Neural cell (in vitro differentiated cells): Measurements from ENCODE around the gene ALDH16A1. TPM values are rescaled to one million over a fixed set of nuclear protein-coding genes. Genes with fewer than 3 reads are reported as not detected.

Experiments used
- H2AFZ ChIP-seq: fragments of 200-600, 300-800 bp; sonication (generic), shearing (Covaris generic); 2 replicates; pipeline ENCODE4 v1.6.0; 2014; ENCODE audit warnings: low read depth, mild to moderate bottlenecking, antibody characterized with exemption, low read length, moderate library complexity
- H3F3A ChIP-seq: fragments of 200-600 bp; shearing (Covaris generic); 2 replicates; pipeline ENCODE4 v1.6.1; 2016; ENCODE audit warnings: mild to moderate bottlenecking, moderate library complexity, mixed read lengths, antibody characterized with exemption, low read length; ENCODE audit not compliant: insufficient read depth, poor library complexity, severe bottlenecking
- H3K27ac ChIP-seq: fragments of 200-600, 300-800 bp; sonication (generic), shearing (Covaris generic); 2 replicates; pipeline ENCODE4 v1.5.1; 2014; ENCODE audit warnings: mild to moderate bottlenecking, low read length, moderate library complexity
- H3K27me3 ChIP-seq: fragments of 300-800, 200-600 bp; sonication (generic), shearing (Covaris generic); 2 replicates; pipeline ENCODE4 v1.6.0; 2014; ENCODE audit warnings: mild to moderate bottlenecking, low read depth, low read length, moderate library complexity; ENCODE audit not compliant: insufficient read depth
- H3K36me3 ChIP-seq: fragments of 300-800, 200-600 bp; sonication (generic), shearing (Covaris generic); 2 replicates; pipeline ENCODE4 v1.5.1; 2014; ENCODE audit warnings: mild to moderate bottlenecking, antibody characterized with exemption, low read length, moderate library complexity; ENCODE audit not compliant: insufficient read depth
- H3K4me2 ChIP-seq: fragments of 300-800, 200-600 bp; sonication (generic), shearing (Covaris generic); 2 replicates; pipeline ENCODE4 v1.6.0; 2014; ENCODE audit warnings: mild to moderate bottlenecking, low read length
- H3K4me3 ChIP-seq: fragments of 300-800, 200-600 bp; sonication (generic), shearing (Covaris generic); 2 replicates; pipeline ENCODE4 v1.5.1; 2014; ENCODE audit warnings: mild to moderate bottlenecking, low read length, moderate library complexity
- H3K79me2 ChIP-seq: fragments of 200-600 bp; shearing (Covaris generic); replicated peaks from 2 replicates; pipeline ENCODE4 v1.6.0; 2014; ENCODE audit warnings: mild to moderate bottlenecking, low read length, moderate library complexity; ENCODE audit not compliant: insufficient read depth
- H3K9ac ChIP-seq: fragments of 300-800, 200-600 bp; sonication (generic), shearing (Covaris generic); 2 replicates; pipeline ENCODE4 v1.6.1; 2016; ENCODE audit warnings: mild to moderate bottlenecking, low read length, mixed read lengths
- H3K9me2 ChIP-seq: fragments of 200-600 bp; shearing (Covaris generic); 2 replicates; pipeline ENCODE4 v1.6.1; 2016; ENCODE audit warnings: mild to moderate bottlenecking, low read length, mixed read lengths; ENCODE audit not compliant: insufficient read depth
- H3K9me3 ChIP-seq: fragments of 200-600, 300-800 bp; sonication (generic), shearing (Covaris generic); 2 replicates; pipeline ENCODE4 v1.6.1; 2016; ENCODE audit warnings: mild to moderate bottlenecking, mixed run types, low read length, moderate library complexity, mixed read lengths
- H4K20me1 ChIP-seq: fragments of 200-600 bp; shearing (Covaris generic); 2 replicates; pipeline ENCODE4 v1.6.1; 2016; ENCODE audit warnings: mild to moderate bottlenecking, mixed run types; ENCODE audit not compliant: insufficient read depth
- CTCF ChIP-seq: fragments of 450-650 bp; IDR thresholded peaks from 2 replicates; pipeline ENCODE4 v1.5.1; 2014; ENCODE audit warnings: antibody characterized with exemption, mild to moderate bottlenecking, moderate library complexity; ENCODE audit not compliant: poor library complexity, severe bottlenecking
- EP300 ChIP-seq: fragments of 450-650 bp; conservative IDR thresholded peaks from 2 replicates; pipeline ENCODE4 v1.6.1; 2014; ENCODE audit warnings: antibody characterized with exemption, mild to moderate bottlenecking, moderate library complexity; ENCODE audit not compliant: poor library complexity, severe bottlenecking
- EZH2 ChIP-seq: fragments of 200-600, 300-800 bp; shearing (Covaris generic), sonication (generic); IDR thresholded peaks from 2 replicates; pipeline ENCODE4 v1.6.1; 2014; ENCODE audit warnings: antibody characterized with exemption, low read length, borderline replicate concordance, mild to moderate bottlenecking; ENCODE audit not compliant: insufficient read depth, poor library complexity, severe bottlenecking
- MXI1 ChIP-seq: fragments of 450-650 bp; conservative IDR thresholded peaks from 2 replicates; pipeline ENCODE4 v1.6.1; 2014; ENCODE audit warnings: antibody characterized with exemption, mild to moderate bottlenecking; ENCODE audit not compliant: poor library complexity, severe bottlenecking
- POLR2AphosphoS5 ChIP-seq: IDR thresholded peaks from 2 replicates; pipeline ENCODE4 v1.6.1; 2012
- RAD21 ChIP-seq: fragments of 450-650 bp; conservative IDR thresholded peaks from 2 replicates; pipeline ENCODE4 v1.6.1; 2014; ENCODE audit warnings: antibody characterized with exemption, mild to moderate bottlenecking, moderate library complexity
- SMC3 ChIP-seq: fragments of 450-650 bp; conservative IDR thresholded peaks from 2 replicates; pipeline ENCODE4 v1.6.1; 2014; ENCODE audit warnings: antibody characterized with exemption, mild to moderate bottlenecking, moderate library complexity; ENCODE audit not compliant: poor library complexity
- TAF1 ChIP-seq: IDR thresholded peaks from 2 replicates; pipeline ENCODE4 v1.6.1; 2012; ENCODE audit warnings: low read depth
- polyA plus RNA-seq: library from polyadenylated mRNA; depleted of rRNA; stranded (reverse); fragments of >200 nt; gene quantifications from 2 replicates; pipeline ENCODE4 v1.2.3, GENCODE V29; 2014
- TF ChIP-seq, protein P1 (sequence below): IDR thresholded peaks from 2 replicates; pipeline ENCODE4 v1.6.1; 2012; ENCODE audit warnings: borderline replicate concordance

ALDH16A1 gene
- polyA plus RNA-seq, 1 donor from 2014 or later: 13.5 TPM

DNA sequence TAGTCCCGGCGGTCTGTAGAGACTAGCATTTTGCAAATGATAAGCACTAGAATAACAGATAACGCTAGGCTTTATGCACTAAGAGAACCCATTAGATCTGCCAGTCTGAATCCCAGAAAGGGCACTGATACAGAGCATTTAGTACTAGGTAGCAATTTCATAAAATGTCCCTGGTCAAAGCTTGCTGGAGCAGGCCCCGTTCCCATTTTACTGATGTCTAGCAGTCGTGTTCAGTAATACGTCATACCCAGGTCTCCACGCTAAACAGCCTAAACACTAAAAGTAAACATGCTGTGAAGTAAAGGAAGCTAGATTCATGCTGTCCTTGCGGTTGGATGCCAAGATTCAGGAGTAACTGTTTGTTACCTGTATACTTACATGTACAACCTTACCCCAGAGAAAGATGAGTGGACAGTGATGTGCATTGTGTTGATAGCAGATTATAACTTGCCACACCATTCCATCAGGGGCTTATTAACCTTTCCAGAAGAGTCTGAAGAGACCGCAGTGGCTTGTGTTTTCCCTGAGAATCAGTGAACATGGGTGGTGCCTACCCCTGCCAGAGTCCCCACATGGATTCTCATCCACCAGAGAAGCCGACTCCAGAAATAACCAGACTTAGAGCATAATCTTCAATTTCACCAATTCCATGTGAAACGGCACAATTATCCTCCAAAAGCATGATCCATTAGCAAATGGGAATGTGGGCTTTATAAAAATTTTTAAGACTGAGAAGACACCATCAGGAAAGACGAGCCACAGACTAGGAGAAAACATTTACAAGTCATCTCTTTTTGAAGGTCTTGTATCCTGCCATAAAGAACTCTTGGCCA is 39.8 kb downstream of the ALDH16A1 start:
- no peaks in the 10 kb centered on the region for H3K9me3 ChIP-seq
- no peak overlapping the region for H3K9ac ChIP-seq
- TF ChIP-seq EZH2: no peak
- no peak for TF ChIP-seq SMC3
- no peak for TF ChIP-seq TAF1
- peaks cover 40% of the 10 kb centered on the region for H3K79me2 ChIP-seq
- peaks cover 11% of the 10 kb centered on the region for H4K20me1 ChIP-seq
- H3K4me2 ChIP-seq: no peak overlapping the region
- H3K27ac ChIP-seq: no peak overlapping the region
- H3F3A ChIP-seq: no peaks in the 10 kb centered on the region
- H2AFZ ChIP-seq: no peak overlapping the region
- H3K27me3 ChIP-seq: no peaks in the 10 kb centered on the region
- H3K4me3 ChIP-seq: no peak overlapping the region
- H3K9me2 ChIP-seq: no peaks in the 10 kb centered on the region
- peaks cover 5% of the 10 kb centered on the region for H3K36me3 ChIP-seq

- Histone ChIP-seq H3K79me2 (peaks cover 20% of the 10 kb centered on the region), H3K9me3 (no peaks in the 10 kb centered on the region), H3K9ac (peak overlapping the region; percentile 94), H3K27ac (peak overlapping the region; percentile 95), H3K9me2 (no peaks in the 10 kb centered on the region), H3K36me3 (peaks cover 10% of the 10 kb centered on the region), H3K4me2 (peak overlapping the region; percentile 94), H4K20me1 (no peaks in the 10 kb centered on the region), H2AFZ (peak overlapping the region; percentile 36), H3K4me3 (peak overlapping the region; percentile 91), H3K27me3 (no peaks in the 10 kb centered on the region), H3F3A (no peaks in the 10 kb centered on the region)
- TF ChIP-seq RAD21 (no peak), EP300 (no peak), EZH2 (no peak), SMC3 (no peak), TAF1 (no peak), CTCF (no peak), MXI1 (no peak), POLR2AphosphoS5 (no peak)
- TF ChIP-seq, protein P1, sequence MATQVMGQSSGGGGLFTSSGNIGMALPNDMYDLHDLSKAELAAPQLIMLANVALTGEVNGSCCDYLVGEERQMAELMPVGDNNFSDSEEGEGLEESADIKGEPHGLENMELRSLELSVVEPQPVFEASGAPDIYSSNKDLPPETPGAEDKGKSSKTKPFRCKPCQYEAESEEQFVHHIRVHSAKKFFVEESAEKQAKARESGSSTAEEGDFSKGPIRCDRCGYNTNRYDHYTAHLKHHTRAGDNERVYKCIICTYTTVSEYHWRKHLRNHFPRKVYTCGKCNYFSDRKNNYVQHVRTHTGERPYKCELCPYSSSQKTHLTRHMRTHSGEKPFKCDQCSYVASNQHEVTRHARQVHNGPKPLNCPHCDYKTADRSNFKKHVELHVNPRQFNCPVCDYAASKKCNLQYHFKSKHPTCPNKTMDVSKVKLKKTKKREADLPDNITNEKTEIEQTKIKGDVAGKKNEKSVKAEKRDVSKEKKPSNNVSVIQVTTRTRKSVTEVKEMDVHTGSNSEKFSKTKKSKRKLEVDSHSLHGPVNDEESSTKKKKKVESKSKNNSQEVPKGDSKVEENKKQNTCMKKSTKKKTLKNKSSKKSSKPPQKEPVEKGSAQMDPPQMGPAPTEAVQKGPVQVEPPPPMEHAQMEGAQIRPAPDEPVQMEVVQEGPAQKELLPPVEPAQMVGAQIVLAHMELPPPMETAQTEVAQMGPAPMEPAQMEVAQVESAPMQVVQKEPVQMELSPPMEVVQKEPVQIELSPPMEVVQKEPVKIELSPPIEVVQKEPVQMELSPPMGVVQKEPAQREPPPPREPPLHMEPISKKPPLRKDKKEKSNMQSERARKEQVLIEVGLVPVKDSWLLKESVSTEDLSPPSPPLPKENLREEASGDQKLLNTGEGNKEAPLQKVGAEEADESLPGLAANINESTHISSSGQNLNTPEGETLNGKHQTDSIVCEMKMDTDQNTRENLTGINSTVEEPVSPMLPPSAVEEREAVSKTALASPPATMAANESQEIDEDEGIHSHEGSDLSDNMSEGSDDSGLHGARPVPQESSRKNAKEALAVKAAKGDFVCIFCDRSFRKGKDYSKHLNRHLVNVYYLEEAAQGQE: no peak
Observed at GRCh38 chr19:49496574-49497008, 43.6 kb downstream of the ALDH16A1 start.
